Adipose tissue (tissue), 3 donors: ENCODE data around the gene CIRBP. TPM values are rescaled to one million over a fixed set of nuclear protein-coding genes. Genes with fewer than 3 reads are reported as not detected.

Experiments used
- H3K27ac ChIP-seq: one replicate; pipeline ENCODE4 v1.5.1; 2013; ENCODE audit warnings: low read depth, low read length
- WGBS, 3 donors: extraction: QIAGEN DNeasy Blood & Tissue Kit; methylation state at CpG; one replicate each; pipeline ENCODE4 v1.1.7; 2013; 5-methylcytosine and 5-hydroxymethylcytosine counted together
- polyA plus RNA-seq, 3 donors: library from polyadenylated mRNA; stranded (reverse); fragments of 200-250 nt; gene quantifications; one replicate each; pipeline ENCODE4 v1.2.3, GENCODE V29; 2013
- donor health status: healthy with polysubstance abuse.
- donor health status: Bipolar disorder and iron deficiency.
- donor health status: healthy.

CIRBP gene
- polyA plus RNA-seq, 3 donors: 346 to 568 (median 388) TPM

GRCh38 chr19:1283207-1283916 lies 14.2 kb downstream of the CIRBP start:
- 60 to 68% (median 61%) methylated on average over 28 to 29 of the region's 29 CpGs for WGBS, 3 donors
- H3K27ac ChIP-seq: no peak overlapping the region

DNA sequence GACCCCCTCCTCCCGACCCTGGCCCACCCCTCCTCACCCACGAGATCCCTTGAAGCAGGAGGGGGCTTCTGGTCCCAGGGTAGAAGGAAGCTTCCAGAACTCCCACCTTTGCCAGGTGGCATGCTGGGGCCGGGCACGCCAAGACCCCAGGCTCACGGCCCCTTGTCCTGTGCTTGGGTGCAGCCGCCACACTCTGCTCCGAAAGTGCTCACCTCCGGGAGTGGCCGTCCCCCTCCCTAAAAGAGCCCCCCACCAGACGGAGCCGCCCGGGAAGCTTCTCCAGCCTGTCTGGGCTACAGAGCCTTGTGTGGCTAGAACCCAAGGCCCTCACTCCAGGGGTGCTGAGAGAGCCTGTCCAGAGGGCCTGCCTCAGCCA lies 14.8 kb downstream of the CIRBP start:
- no peak overlapping the region for H3K27ac ChIP-seq
- 76 to 84% (median 77%) methylated on average over 12 of the region's 12 CpGs for WGBS, 3 donors

DNA sequence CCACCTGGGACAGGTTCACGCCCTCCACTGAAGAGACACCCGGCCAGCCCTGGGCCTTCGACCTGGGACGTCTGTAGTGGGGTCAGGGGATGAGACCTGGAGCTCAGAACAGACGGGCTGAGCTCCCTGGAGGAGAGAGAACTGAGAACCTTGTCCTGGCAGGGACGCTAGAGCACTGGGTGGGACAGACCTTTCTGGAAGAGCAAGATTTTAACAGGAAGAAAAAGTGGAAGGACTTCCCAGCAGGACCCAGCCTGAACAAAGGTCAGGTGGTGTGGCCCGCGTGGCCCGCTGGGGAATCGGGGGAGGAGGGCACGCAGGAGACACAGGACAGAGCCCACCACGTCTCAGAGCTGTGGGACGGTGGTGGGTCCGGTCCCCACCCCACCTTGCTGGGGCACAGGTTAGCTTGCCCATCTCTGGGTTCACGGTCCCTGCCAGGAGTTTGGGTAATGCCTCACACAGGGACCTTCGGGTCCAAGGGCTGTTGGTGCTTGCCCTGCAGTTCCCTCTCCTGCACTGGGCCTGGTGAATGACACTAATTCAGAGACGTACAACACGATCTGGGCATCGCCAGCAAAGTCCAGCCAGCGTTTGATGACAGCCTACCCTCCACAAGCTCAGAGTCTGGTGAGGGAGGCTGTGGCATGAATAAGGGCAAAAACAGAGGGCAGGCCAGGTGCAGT lies 15.3 kb downstream of the CIRBP start:
- 66 to 72% (median 66%) methylated on average over 19 to 20 of the region's 20 CpGs for WGBS, 3 donors
- no peak overlapping the region for H3K27ac ChIP-seq

DNA sequence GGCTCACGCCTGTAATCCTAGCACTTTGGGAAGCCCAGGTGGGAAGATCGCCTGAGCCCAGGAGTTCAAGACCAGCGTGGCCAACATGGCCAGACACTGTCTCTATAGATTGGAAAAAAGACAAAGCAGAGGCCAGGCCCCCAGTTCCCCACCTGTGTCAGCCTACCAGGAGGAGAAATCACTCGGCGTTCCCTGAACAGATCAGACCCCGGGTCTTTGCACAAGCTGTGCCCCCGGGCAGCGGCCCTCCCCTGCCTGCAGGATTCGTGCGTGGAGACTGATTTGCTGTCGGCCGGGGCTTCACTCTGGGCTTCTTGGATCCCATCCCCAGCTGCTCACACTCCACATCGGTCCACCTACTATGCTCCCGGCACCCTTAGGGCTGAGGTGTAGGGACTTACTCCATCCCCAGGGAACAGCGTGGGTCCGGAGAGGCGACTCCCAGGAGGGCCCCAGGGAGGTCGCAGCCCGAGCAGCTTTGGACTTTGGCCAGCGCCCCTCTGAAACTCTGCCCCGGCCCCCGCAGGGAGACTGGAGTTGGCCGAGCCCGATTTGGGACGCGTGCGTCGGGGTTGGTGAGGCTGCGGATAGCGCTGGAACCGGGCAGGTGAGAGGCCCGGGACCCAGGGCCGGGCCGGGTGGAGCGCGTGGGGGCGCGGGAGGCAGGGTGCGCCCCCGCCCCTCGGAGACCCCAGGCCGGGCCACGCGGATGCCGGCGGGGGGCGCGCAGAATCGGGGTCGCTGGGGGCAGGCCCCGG lies 16.0 kb downstream of the CIRBP start:
- no peak overlapping the region for H3K27ac ChIP-seq
- 18 to 31% (median 26%) methylated on average over 35 to 50 of the region's 51 CpGs for WGBS, 3 donors

GRCh38 chr19:1285737-1286360 lies 16.7 kb downstream of the CIRBP start, which contains the start of gene EFNA2:
EFNA2 (plus strand) TSS chr19:1285873; CDS start chr19:1286169, 296 bp downstream.
- 0% methylated on average over 2 to 70 of the region's 113 CpGs for WGBS, 3 donors
- no peak within 1 kb of the TSS for H3K27ac ChIP-seq

DNA sequence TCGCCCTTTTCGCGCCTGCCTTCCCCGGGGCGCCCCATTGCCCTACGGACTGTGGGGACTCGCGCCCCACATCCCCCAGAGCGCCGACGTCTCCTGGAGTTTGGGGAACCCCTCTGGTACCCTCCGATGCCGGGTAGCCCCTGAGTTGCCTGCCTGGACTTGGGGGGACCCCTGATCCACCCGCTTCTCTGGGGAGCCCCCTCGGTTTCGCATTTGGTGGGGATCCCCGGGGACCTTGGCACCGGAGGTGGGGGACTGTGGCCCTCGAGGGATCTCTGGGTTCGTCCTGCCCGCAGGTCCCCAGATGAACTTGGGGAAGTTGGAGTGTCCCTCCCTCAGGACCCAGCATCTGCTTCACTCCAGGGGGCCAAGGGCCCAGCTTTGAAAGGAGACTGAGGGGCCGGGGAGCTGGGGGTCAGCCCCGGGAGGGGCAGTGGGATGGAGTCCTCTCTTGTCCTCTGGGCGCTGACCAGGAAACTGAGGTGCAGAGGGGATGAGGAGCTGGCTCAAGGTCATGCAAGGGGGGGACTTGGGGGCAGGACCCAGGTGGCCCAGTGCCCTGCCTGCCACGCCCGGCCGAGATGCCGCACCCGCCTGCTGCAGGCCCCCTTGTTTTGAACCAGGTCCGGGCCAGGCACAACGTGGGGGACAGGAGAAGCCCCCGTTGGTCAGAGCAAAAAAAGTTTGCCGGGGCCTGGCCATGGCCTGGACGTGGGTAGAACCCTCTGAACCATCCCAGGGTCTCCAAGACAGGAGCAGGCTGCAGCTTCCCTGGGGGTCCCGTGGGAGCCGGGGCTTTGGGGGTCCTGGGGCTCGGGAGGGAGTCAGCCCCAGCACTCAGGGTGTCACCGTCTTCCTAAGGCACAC lies 17.6 kb downstream of the CIRBP start:
- 24 to 35% (median 29%) methylated on average over 36 to 38 of the region's 38 CpGs for WGBS, 3 donors
- H3K27ac ChIP-seq: no peak overlapping the region

DNA sequence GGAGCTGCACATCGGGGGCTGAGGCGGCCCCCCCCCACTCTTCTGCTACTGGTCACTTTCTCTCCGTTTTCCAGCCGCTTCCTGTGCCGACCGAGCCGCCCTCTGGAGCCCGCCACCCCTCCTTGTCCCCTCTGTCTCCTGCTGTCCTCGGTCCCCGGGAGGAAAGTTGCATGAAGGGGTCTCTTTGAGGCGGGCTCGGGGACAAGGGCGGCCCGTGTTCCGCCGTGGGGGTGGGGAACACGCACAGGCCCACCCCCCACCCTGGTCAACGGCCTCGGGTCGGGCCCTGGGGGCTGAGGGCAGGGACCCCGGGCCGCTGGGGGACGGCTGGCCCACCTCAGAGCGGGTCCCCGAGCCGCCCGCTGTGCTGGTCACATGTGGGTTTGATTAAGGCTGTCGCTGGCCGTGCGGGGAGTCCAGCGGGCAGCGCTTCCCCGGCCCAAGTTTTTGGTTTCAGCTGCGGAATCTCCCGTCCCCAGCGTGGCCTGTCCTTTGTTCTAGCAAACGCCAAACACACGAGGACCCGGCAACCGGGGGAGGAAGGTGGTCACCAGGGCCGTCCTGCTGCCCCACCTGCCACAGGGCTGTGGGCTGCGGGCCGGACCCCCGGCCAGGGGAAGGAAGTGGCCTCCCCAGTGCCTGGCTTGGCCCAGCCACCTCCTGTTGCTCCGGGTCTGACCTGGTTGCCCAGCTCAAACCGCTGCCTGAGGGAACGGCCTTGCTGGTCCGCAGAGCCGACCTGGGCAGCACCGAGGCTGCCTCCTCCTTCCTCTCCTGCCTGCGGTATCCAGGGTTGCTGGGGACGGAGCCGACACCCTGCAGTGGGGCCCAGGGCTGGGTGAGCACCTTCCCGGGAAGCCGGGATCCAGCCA lies 18.5 kb downstream of the CIRBP start:
- WGBS, 3 donors: 25 to 34% (median 25%) methylated on average over 50 to 55 of the region's 55 CpGs

DNA sequence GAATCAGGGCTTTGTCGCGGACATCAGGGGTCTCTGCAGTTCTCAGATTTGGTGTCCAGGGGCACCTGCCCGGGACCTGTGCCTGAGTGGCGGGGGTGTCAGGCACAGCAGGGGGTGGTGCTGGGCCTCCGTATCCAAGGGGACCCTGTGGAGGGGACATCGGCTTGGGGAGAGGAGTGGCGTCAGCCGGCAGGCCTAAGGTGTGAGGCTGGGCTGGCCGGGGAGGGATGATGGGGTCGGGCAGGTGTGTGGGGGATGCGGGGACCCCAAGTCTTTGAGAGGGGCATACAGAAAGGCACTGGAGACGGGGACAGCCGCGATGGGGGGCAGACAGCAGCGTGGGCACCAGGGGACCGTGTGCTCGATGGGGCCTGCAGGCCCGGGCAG lies 19.1 kb downstream of the CIRBP start:
- WGBS, 3 donors: 82 to 88% (median 85%) methylated on average over 15 to 18 of the region's 18 CpGs
- no peak overlapping the region for H3K27ac ChIP-seq

More for the DNA sequence above, 18.5 kb downstream of the CIRBP start:
- H3K27ac ChIP-seq: no peak overlapping the region

- WGBS, 3 donors: 62 to 87% (median 80%) methylated on average over 38 to 41 of the region's 41 CpGs
These were observed 19.9 kb downstream of the CIRBP start for GRCh38 chr19:1288833-1289685.

DNA sequence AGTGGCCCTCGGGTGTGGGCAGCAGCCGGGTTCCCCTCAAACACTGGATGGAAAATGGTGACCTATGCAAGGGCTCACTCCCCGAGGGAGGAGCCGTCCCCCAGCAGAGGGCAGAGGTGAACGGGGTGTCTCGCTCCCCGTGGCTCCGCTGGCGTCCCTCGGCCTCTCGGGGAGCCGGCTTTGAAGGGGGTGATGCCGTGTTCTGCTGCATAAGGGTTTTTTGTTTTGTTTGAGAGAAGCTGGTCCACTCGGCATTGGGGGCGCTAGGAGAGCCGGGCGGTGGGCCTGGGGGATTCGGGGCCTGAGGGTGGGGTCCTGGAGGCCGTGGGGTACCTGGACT lies 20.5 kb downstream of the CIRBP start:
- no peak overlapping the region for H3K27ac ChIP-seq
- 70 to 80% (median 74%) methylated on average over 19 of the region's 19 CpGs for WGBS, 3 donors

More at GRCh38 chr19:1288833-1289685, 19.9 kb downstream of the CIRBP start:
- H3K27ac ChIP-seq: no peak overlapping the region

DNA sequence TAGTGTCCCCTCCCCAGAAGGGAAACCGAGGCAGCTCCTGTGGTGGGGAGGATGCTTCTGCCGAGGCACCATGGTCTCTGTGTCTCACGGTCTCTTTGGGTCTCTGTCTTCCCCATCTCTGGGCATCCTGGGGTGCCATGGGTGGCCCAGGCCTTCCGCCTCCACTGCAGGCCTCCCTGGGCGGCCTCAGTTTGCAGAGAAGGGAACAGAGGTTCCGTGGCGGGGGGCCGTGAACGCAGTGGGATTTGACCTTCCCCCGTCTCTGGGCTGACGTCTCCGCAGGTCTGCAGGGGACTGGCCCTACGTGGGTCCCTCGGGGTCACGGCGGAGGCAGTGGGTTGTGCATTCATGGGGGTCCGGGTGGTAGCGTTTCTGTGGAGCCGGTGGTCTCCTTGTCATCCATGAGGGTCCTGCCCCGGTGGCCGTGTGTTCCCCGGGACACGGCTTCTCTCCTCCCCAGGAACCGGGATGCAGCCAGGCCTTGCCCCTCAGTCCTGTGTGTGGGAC lies 21.1 kb downstream of the CIRBP start:
- WGBS, 3 donors: 83 to 87% (median 87%) methylated on average over 23 to 24 of the region's 24 CpGs
- H3K27ac ChIP-seq: no peak overlapping the region

DNA sequence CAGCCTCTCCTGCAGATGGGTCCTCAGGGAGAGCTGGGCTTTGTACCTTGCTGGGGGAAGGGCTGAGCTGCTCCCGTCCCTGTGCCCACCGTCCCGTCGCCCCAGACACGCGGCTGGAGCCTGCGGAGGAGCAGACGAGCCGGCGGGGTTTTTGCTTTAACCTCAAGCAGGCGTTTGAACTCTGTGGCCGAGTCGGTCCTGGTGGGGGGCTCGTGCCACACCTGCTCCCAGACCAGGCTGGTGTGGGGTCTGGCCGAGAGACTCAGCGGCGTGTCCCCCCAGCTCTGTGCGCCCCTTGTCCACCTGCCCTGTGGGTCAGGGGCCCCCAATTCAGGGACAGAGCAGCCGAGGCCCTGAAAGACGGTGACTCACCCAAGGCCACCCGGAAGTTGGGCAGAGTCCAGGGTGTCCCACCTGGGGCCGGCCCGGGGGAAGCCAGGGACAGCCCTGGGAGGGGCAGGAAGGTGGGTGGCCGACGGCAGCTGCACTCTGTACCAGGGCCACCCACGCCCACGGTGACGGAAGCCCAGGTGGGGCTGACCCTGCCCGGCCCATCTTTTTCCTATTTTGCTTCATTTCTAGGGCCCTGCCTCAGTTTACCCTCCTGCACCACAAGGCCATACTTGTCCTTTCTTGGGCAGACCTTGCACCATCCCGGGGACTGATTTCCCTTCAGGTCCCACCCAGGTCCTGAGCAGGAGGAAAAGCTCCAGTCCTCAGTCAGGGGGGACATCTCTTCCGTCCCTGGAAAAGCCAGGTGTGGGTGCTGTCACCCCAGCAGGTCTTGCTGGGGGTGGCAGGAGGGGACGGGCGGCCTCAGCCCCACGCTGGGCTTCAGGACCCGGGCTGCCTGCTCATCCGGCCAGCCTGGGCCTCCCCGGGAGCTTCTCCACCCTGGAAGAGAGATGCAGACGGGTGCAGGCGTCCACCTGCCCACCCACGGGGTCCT lies 21.8 kb downstream of the CIRBP start:
- H3K27ac ChIP-seq: no peak overlapping the region
- 69 to 74% (median 71%) methylated on average over 35 to 40 of the region's 40 CpGs for WGBS, 3 donors

GRCh38 chr19:1291761-1292418 lies 22.8 kb downstream of the CIRBP start:
- 50 to 65% (median 52%) methylated on average over 24 to 25 of the region's 25 CpGs for WGBS, 3 donors
- no peak overlapping the region for H3K27ac ChIP-seq

- WGBS, 3 donors: 82 to 88% (median 84%) methylated on average over 17 of the region's 17 CpGs
- H3K27ac ChIP-seq: no peak overlapping the region
These were observed 23.5 kb downstream of the CIRBP start for GRCh38 chr19:1292419-1293151.
